ENCODE data around the gene ZNF672. TPM values are rescaled to one million over a fixed set of nuclear protein-coding genes. Genes with fewer than 3 reads are reported as not detected.
A peak's percentile ranks its signal among the peaks of the same experiment; 100 is the strongest.

Gene ZNF672
- total and polyA plus RNA-seq, 2 of the 13 experiments (the other 11 are each of a cell fraction or from before 2014, with no cell fraction given) = 17.2 to 22.9 TPM

GRCh38 chr1:248828845-248829244 is 9.2 kb upstream of the ZNF672 start (continued):
- TF ChIP-seq SNRNP70 (IDR thresholded peaks at IDR 0.05; ENCODE audit: low read depth, low read length) (no peak), MIER3 (CRISPR knock-in tag; IDR thresholded peaks at IDR 0.05; ENCODE audit: borderline replicate concordance) (no peak), ZNF891 (CRISPR knock-in tag; IDR thresholded peaks at IDR 0.05) (no peak), ZNF333 (CRISPR knock-in tag; IDR thresholded peaks at IDR 0.05; ENCODE audit: borderline replicate concordance) (no peak), ZNF558 (CRISPR knock-in tag; IDR thresholded peaks at IDR 0.05; ENCODE audit: borderline replicate concordance) (no peak), ZSCAN30 (CRISPR knock-in tag; IDR thresholded peaks at IDR 0.05) (no peak), ATF7 (IDR thresholded peaks at IDR 0.05) (peak; percentile 54; the same call in 1 of the 2 replicates), ATF7 (CRISPR knock-in tag; IDR thresholded peaks at IDR 0.05) (no peak), SOX6 (IDR thresholded peaks at IDR 0.05) (no peak), SOX6 (CRISPR knock-in tag; IDR thresholded peaks at IDR 0.05) (peak; percentile 68; the same call in 1 of the 2 replicates), ZNF768 (CRISPR knock-in tag; IDR thresholded peaks at IDR 0.05) (no peak), MED1 (CRISPR knock-in tag; IDR thresholded peaks at IDR 0.05) (peak; percentile 65; the same call in 1 of the 2 replicates), HOXA7 (CRISPR knock-in tag; IDR thresholded peaks at IDR 0.05) (no peak), BORCS8-MEF2B (CRISPR knock-in tag; IDR thresholded peaks at IDR 0.05) (no peak), NR1H2 (CRISPR knock-in tag; IDR thresholded peaks at IDR 0.05; ENCODE audit: borderline replicate concordance, low read depth) (no peak), ZNF672 (CRISPR knock-in tag; IDR thresholded peaks at IDR 0.05) (no peak), SMAD1 (CRISPR knock-in tag; IDR thresholded peaks at IDR 0.05; ENCODE audit: borderline replicate concordance, low read depth) (no peak)
- TF ChIP-seq, protein P1, sequence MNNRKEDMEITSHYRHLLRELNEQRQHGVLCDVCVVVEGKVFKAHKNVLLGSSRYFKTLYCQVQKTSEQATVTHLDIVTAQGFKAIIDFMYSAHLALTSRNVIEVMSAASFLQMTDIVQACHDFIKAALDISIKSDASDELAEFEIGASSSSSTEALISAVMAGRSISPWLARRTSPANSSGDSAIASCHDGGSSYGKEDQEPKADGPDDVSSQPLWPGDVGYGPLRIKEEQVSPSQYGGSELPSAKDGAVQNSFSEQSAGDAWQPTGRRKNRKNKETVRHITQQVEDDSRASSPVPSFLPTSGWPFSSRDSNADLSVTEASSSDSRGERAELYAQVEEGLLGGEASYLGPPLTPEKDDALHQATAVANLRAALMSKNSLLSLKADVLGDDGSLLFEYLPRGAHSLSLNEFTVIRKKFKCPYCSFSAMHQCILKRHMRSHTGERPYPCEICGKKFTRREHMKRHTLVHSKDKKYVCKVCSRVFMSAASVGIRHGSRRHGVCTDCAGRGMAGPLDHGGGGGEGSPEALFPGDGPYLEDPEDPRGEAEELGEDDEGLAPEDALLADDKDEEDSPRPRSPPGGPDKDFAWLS (CRISPR knock-in tag; IDR thresholded peaks at IDR 0.05; ENCODE audit: borderline replicate concordance) = no peak
- TF ChIP-seq, protein P2, sequence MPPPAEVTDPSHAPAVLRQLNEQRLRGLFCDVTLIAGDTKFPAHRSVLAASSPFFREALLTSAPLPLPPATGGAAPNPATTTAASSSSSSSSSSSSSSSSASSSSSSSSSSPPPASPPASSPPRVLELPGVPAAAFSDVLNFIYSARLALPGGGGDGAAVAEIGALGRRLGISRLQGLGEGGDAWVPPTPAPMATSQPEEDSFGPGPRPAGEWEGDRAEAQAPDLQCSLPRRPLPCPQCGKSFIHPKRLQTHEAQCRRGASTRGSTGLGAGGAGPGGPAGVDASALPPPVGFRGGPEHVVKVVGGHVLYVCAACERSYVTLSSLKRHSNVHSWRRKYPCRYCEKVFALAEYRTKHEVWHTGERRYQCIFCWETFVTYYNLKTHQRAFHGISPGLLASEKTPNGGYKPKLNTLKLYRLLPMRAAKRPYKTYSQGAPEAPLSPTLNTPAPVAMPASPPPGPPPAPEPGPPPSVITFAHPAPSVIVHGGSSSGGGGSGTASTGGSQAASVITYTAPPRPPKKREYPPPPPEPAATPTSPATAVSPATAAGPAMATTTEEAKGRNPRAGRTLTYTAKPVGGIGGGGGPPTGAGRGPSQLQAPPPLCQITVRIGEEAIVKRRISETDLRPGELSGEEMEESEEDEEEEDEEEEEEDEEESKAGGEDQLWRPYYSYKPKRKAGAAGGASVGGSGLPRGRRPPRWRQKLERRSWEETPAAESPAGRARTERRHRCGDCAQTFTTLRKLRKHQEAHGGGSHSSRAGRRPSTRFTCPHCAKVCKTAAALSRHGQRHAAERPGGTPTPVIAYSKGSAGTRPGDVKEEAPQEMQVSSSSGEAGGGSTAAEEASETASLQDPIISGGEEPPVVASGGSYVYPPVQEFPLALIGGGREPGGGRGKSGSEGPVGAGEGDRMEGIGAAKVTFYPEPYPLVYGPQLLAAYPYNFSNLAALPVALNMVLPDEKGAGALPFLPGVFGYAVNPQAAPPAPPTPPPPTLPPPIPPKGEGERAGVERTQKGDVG (CRISPR knock-in tag; IDR thresholded peaks at IDR 0.05; ENCODE audit: borderline replicate concordance) = no peak
- TF ChIP-seq, protein P3, sequence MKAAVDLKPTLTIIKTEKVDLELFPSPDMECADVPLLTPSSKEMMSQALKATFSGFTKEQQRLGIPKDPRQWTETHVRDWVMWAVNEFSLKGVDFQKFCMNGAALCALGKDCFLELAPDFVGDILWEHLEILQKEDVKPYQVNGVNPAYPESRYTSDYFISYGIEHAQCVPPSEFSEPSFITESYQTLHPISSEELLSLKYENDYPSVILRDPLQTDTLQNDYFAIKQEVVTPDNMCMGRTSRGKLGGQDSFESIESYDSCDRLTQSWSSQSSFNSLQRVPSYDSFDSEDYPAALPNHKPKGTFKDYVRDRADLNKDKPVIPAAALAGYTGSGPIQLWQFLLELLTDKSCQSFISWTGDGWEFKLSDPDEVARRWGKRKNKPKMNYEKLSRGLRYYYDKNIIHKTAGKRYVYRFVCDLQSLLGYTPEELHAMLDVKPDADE (CRISPR knock-in tag; IDR thresholded peaks at IDR 0.05) = no peak

Data from HepG2 (cell line).